HG03103 (cell line): ENCODE measurements around the gene DNAH14.
"Not testable (repeated sequence)": the region's sequence is repeated elsewhere in the genome, so short reads cannot be mapped to it uniquely, and the experiment has no call there.

Experiments
- ATAC-seq: cut with Tn5 transposase; IDR thresholded peaks from one replicate; pipeline ENCODE4 v1.9.1; 2021; ENCODE audit warnings: low read depth; ENCODE audit not compliant: unreplicated experiment

Gene DNAH14

GRCh38 chr1:224989615-224990014, 60.1 kb downstream of the DNAH14 start:
- no peak for ATAC-seq

DNA sequence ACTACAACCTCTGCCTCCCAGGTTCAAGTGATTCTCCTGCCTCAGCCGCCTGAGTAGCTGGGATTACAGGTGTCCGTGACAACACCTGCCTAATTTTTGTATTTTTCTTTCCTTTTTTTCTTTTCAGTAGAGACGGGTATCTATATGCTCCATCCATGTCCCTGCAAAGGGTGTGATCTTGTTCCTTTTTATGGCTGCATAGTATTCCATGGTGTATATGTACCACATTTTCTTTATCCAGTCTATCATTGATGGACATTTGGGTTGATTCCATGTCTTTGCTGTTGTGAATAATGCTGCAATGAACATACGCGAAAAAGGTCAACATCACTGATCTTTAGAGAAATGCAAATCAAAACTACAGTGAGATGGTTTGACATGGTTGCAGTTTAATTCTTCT, 62.1 kb downstream of the DNAH14 start:
- ATAC-seq: not testable (repeated sequence)

GRCh38 chr1:224995602-224996001, 66.1 kb downstream of the DNAH14 start:
- ATAC-seq: no peak

DNA sequence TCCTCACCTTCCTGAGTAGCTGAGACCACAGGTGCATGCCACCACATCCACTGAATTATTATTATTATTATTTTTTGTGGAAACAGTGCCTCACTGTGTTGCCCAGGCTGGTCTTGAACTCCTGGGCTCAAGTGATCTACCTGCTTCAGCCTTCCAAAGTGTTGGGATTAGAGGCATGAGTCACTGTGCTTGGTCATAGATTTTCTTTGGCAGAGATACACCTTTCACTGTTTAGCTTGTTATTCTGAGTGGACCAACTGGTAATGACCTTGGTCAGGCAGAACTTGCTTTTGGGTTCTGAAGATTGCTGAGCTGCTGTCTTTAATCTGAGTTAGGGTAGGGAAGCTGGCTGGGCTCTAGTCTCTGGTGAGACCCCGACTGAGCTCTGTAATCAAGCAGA, 66.8 kb downstream of the DNAH14 start:
- no peak for ATAC-seq

GRCh38 chr1:224998185-224998584, 68.7 kb downstream of the DNAH14 start:
- no peak for ATAC-seq

DNA sequence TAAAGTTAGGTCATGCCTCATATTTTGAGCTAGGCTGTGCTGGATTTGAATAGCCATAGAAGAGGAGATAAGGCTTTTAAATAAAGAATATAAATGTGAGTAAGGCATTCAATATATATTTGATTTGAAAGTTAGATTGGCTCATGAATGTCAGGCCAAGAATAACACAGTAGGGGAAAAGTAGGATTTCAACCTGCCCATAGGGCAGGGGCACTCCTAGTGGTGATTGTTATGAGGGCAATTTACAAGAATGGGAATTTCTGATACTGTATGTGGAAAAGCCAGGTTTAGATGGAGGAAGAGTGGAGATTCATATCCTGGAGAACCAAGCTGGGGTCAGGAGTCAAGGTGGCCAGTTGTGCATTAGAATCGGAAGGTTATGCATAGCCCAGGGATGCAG, 74.9 kb downstream of the DNAH14 start:
- no peak for ATAC-seq

DNA sequence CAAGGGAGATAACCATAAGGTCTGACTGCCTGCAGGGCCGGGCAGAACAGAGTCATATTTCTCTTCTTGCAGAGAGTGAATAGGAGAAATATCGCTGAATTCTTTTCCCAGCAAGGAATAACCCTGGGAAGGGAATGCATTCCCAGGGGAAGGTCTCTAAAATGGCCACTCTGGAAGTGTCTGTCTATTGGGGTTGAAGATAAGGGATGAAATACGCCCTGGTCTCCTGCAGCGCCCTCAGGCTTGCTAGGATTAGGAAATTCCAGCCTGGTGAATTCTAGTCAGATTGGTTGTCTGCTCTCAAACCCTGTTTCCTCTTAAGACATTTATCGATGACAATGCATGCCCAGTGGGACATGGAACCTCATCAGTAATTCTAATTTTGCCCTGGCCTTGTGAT, 76.9 kb downstream of the DNAH14 start:
- not testable (repeated sequence) for ATAC-seq

DNA sequence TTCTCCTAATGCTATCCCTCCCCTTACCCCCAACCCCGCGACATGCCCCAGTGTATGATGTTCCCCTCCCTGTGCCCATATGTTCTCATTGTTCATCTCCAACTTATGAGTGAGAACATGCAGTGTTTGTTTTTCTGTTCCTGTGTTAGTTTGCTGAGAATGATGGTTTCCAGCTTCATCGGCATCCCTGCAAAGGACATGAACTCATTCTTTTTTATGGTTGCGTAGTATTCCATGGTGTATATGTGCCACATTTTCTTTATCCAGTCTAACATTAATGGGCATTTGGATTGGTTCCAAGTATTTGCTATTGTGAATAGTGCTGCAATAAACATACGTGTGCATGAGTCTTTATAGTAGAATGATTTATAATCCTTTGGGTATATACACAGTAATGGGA, 78.6 kb downstream of the DNAH14 start:
- ATAC-seq: not testable (repeated sequence)

DNA sequence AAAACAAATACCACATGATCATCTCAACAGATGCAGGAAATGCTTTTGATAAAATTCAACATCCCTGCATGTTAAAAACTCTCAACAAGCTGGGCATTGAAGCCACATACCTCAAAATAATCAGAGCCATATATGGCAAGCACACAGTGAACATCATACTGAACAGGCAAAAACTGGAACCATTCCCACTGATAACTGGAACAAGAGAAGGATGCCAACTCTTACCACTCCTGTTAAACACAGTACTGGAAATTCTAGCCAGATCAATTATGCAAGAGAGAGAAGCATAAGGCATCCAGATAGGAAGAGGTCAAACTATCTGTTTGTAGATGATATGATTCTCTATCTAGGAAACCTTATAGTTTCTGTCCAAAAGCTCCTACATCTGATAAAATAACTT, 91.6 kb downstream of the DNAH14 start:
- no peak for ATAC-seq

DNA sequence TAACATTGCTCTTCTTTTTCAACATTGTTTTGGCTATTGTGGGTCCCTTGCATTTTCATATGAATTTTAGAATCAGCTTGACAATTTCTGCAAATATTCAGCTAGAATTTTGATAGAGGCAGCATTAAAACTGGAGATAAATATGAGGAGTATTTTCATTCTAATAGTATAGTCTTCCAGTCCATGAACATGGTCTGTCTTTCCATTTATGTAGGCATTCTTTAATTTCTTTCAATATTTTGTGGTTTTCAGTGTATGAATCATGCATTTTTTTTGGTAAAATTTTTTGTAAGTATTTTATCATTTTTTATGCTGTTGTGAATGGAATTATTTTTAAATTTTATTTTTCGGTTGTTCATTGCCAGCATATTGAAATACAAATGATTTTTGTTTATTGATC, 97.2 kb downstream of the DNAH14 start:
- no peak for ATAC-seq

DNA sequence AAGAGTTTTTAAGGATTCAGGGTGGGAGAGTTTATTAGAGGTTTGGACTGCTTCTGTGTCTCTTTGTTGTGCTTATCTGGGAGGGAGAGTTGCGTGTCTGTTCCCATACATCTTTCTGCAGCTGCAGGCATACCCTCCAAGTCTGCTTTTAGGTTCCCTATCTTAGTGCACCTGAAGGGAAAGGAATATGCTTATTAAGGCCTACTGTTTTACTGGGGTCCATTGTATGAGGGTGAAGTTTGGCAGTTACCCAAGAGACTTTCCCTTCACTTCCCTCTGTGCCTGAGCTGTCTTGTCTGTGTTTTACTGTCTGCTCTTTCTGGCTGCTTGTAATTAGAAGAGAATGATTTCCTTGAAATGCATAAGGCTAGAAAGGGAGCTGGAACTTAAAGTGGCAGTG, 107.0 kb downstream of the DNAH14 start:
- ATAC-seq: not testable (repeated sequence)

DNA sequence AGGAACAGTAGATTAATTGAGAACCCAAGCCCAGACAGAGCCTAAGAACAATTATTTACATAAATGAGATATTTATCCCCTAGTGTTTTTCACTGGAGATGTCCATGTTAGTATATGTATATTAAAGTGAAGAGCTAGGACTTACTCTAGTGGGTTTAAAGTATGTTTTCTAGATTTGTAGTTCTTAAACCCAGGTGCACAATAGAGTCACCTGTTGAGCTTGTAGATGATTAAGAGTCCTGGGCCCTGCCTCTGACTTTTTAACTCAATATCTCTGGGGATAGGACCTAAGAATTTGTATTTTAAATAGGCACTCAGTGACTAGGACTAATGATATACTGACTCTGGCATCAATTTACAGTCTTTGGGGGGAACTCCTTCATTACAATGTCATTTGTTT, 112.8 kb downstream of the DNAH14 start:
- no peak for ATAC-seq

DNA sequence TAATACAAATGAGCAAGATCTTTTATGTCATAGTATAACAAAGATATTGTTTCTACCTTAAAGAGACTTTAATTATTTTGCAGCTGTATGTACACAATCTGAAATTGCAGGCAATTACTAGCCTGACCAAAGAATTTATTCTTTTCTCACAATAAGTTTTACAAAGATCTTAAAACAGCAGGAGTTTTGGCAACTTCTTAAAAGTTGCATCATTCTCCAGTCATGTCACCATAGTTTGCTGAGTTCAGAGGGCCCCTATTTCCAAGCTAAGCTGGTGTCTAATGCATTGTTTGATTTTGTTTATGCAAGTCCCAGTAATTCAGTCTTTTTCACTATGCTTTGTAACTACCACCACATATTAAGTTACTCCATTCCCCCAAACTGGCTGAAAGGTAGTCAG, 114.8 kb downstream of the DNAH14 start:
- ATAC-seq: no peak

GRCh38 chr1:225049594-225049993, 120.1 kb downstream of the DNAH14 start:
- no peak for ATAC-seq

GRCh38 chr1:225063722-225064121, 134.2 kb downstream of the DNAH14 start:
- ATAC-seq: no peak

GRCh38 chr1:225070972-225071371, 141.5 kb downstream of the DNAH14 start:
- no peak for ATAC-seq

DNA sequence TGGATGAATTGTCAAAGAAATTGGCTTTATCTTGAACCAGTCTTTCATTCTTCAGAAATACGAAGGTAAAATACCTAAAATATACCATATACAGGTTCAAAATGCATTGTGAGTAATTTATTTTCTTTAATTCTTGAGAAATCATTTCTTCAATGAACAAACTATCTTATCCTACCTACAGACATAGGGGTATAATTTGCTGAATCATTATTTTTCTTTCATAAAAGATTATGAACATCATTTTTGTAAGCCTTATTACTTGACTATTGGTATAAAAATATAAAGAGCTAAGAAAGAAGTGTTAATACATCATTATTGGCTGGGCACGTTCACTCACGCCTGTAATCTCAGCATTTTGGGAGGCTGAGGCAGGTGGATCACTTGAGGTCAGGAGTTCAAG, 167.7 kb downstream of the DNAH14 start:
- ATAC-seq: no peak

- ATAC-seq: no peak
These were observed 181.5 kb downstream of the DNAH14 start for GRCh38 chr1:225111000-225111399.

GRCh38 chr1:225113265-225113664, 183.8 kb downstream of the DNAH14 start:
- ATAC-seq: no peak

- no peak for ATAC-seq
These were observed 185.0 kb downstream of the DNAH14 start for GRCh38 chr1:225114354-225114990.

- ATAC-seq: no peak
These were observed 189.8 kb downstream of the DNAH14 start for GRCh38 chr1:225119307-225119706.

GRCh38 chr1:225121095-225121494, 191.6 kb downstream of the DNAH14 start:
- ATAC-seq: no peak

DNA sequence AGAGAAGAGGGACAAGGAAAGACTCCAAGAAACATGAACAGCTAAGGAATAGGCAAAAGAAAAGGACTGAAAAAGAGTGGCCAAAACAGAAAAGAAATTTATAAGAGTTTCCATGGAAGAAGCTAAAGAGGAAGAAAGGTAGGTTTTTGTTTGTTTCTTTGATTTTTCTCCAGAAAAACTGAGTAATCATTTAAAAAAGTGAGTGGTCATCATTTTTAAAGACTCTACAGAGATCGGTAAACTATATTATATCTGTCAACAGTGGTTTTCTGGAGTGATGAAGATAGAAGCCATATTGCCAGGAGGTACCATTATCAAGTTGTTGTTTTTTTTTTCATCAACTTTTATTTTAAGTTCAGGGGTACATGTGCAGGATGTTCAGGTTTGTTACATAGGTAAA, 202.4 kb downstream of the DNAH14 start:
- no peak for ATAC-seq
